ENCODE results near the gene MYO6. TPM values are rescaled to one million over a fixed set of nuclear protein-coding genes. Genes with fewer than 3 reads are reported as not detected.

The MYO6 gene
- total and polyA plus RNA-seq, 3 donors from 2014 or later, result 31.5 to 75.3 (median 69.2) TPM

- no peak overlapping the region for H3K4me3 ChIP-seq
- intact Hi-C loops (cut with DNase I; ENCODE audit: low total_unique reads), result no loop called here
- DNase-seq, result no peak
- no peaks in the 10 kb centered on the region for H3K9me3 ChIP-seq
- H3K4me1 ChIP-seq, result no peaks in the 10 kb centered on the region
- no peak for TF ChIP-seq POLR2A (IDR thresholded peaks at IDR 0.05)
- TF ChIP-seq CTCF (IDR thresholded peaks at IDR 0.05), result no peak
- H3K27me3 ChIP-seq, result no peaks in the 10 kb centered on the region
- H3K36me3 ChIP-seq (ENCODE audit: low read depth, missing control alignments), result no peaks in the 10 kb centered on the region
- WGBS, 2 donors, result 80 to 91% methylated on average over 2 of the region's 2 CpGs
- H3K27ac ChIP-seq, result no peak overlapping the region
Measured at GRCh38 chr6:75842732-75843131, 93.7 kb downstream of the MYO6 start.

GRCh38 chr6:75843396-75843795, 94.4 kb downstream of the MYO6 start:
- TF ChIP-seq CTCF (IDR thresholded peaks at IDR 0.05) (no peak), POLR2A (IDR thresholded peaks at IDR 0.05) (no peak)
- Histone ChIP-seq H3K4me3 (no peak overlapping the region), H3K4me1 (no peaks in the 10 kb centered on the region), H3K36me3 (ENCODE audit: low read depth, missing control alignments) (no peaks in the 10 kb centered on the region), H3K27me3 (no peaks in the 10 kb centered on the region), H3K9me3 (no peaks in the 10 kb centered on the region), H3K27ac (no peak overlapping the region)
- WGBS, 2 donors, result 56 to 66% methylated on average over 2 of the region's 2 CpGs
- intact Hi-C loops (cut with DNase I; ENCODE audit: low total_unique reads), result no loop called here
- no peak for DNase-seq

GRCh38 chr6:75848274-75848673, 99.2 kb downstream of the MYO6 start:
- no peak for DNase-seq
- H3K27ac ChIP-seq, result no peak overlapping the region
- H3K27me3 ChIP-seq, result no peaks in the 10 kb centered on the region
- TF ChIP-seq CTCF (IDR thresholded peaks at IDR 0.05) (no peak), POLR2A (IDR thresholded peaks at IDR 0.05) (no peak)
- H3K36me3 ChIP-seq (ENCODE audit: low read depth, missing control alignments), result no peaks in the 10 kb centered on the region
- H3K4me3 ChIP-seq, result no peak overlapping the region
- intact Hi-C loops (cut with DNase I; ENCODE audit: low total_unique reads), result no loop called here
- WGBS, 2 donors, result 90 to 95% methylated on average over 4 of the region's 4 CpGs
- H3K4me1 ChIP-seq, result peaks cover 4% of the 10 kb centered on the region
- H3K9me3 ChIP-seq, result no peaks in the 10 kb centered on the region

GRCh38 chr6:75849329-75850025, 100.4 kb downstream of the MYO6 start:
- H3K27me3 ChIP-seq, result no peaks in the 10 kb centered on the region
- H3K9me3 ChIP-seq, result no peaks in the 10 kb centered on the region
- H3K4me1 ChIP-seq, result peaks cover 4% of the 10 kb centered on the region
- WGBS, 2 donors, result 53 to 61% methylated on average over 9 of the region's 9 CpGs
- H3K36me3 ChIP-seq (ENCODE audit: low read depth, missing control alignments), result no peaks in the 10 kb centered on the region
- TF ChIP-seq CTCF (IDR thresholded peaks at IDR 0.05) (no peak), POLR2A (IDR thresholded peaks at IDR 0.05) (no peak)
- DNase-seq, result no peak
- intact Hi-C loops (cut with DNase I; ENCODE audit: low total_unique reads), result no loop called here
- H3K27ac ChIP-seq, result no peak overlapping the region
- no peak overlapping the region for H3K4me3 ChIP-seq
